Neural cell (in vitro differentiated cells): ENCODE data around the gene ADAMTS2. TPM values are rescaled to one million over a fixed set of nuclear protein-coding genes. Genes with fewer than 3 reads are reported as not detected.

Source experiments
- H2AFZ ChIP-seq: fragments of 200-600, 300-800 bp; sonication (generic), shearing (Covaris generic); 2 replicates; pipeline ENCODE4 v1.6.0; 2014; ENCODE audit warnings: low read depth, mild to moderate bottlenecking, antibody characterized with exemption, low read length, moderate library complexity
- H3F3A ChIP-seq: fragments of 200-600 bp; shearing (Covaris generic); 2 replicates; pipeline ENCODE4 v1.6.1; 2016; ENCODE audit warnings: mild to moderate bottlenecking, moderate library complexity, mixed read lengths, antibody characterized with exemption, low read length; ENCODE audit not compliant: insufficient read depth, poor library complexity, severe bottlenecking
- H3K27ac ChIP-seq: fragments of 200-600, 300-800 bp; sonication (generic), shearing (Covaris generic); 2 replicates; pipeline ENCODE4 v1.5.1; 2014; ENCODE audit warnings: mild to moderate bottlenecking, low read length, moderate library complexity
- H3K27me3 ChIP-seq: fragments of 300-800, 200-600 bp; sonication (generic), shearing (Covaris generic); 2 replicates; pipeline ENCODE4 v1.6.0; 2014; ENCODE audit warnings: mild to moderate bottlenecking, low read depth, low read length, moderate library complexity; ENCODE audit not compliant: insufficient read depth
- H3K36me3 ChIP-seq: fragments of 300-800, 200-600 bp; sonication (generic), shearing (Covaris generic); 2 replicates; pipeline ENCODE4 v1.5.1; 2014; ENCODE audit warnings: mild to moderate bottlenecking, antibody characterized with exemption, low read length, moderate library complexity; ENCODE audit not compliant: insufficient read depth
- H3K4me2 ChIP-seq: fragments of 300-800, 200-600 bp; sonication (generic), shearing (Covaris generic); 2 replicates; pipeline ENCODE4 v1.6.0; 2014; ENCODE audit warnings: mild to moderate bottlenecking, low read length
- H3K4me3 ChIP-seq: fragments of 300-800, 200-600 bp; sonication (generic), shearing (Covaris generic); 2 replicates; pipeline ENCODE4 v1.5.1; 2014; ENCODE audit warnings: mild to moderate bottlenecking, low read length, moderate library complexity
- H3K79me2 ChIP-seq: fragments of 200-600 bp; shearing (Covaris generic); replicated peaks from 2 replicates; pipeline ENCODE4 v1.6.0; 2014; ENCODE audit warnings: mild to moderate bottlenecking, low read length, moderate library complexity; ENCODE audit not compliant: insufficient read depth
- H3K9ac ChIP-seq: fragments of 300-800, 200-600 bp; sonication (generic), shearing (Covaris generic); 2 replicates; pipeline ENCODE4 v1.6.1; 2016; ENCODE audit warnings: mild to moderate bottlenecking, low read length, mixed read lengths
- H3K9me2 ChIP-seq: fragments of 200-600 bp; shearing (Covaris generic); 2 replicates; pipeline ENCODE4 v1.6.1; 2016; ENCODE audit warnings: mild to moderate bottlenecking, low read length, mixed read lengths; ENCODE audit not compliant: insufficient read depth
- H3K9me3 ChIP-seq: fragments of 200-600, 300-800 bp; sonication (generic), shearing (Covaris generic); 2 replicates; pipeline ENCODE4 v1.6.1; 2016; ENCODE audit warnings: mild to moderate bottlenecking, mixed run types, low read length, moderate library complexity, mixed read lengths
- H4K20me1 ChIP-seq: fragments of 200-600 bp; shearing (Covaris generic); 2 replicates; pipeline ENCODE4 v1.6.1; 2016; ENCODE audit warnings: mild to moderate bottlenecking, mixed run types; ENCODE audit not compliant: insufficient read depth
- EP300 ChIP-seq: fragments of 450-650 bp; conservative IDR thresholded peaks from 2 replicates; pipeline ENCODE4 v1.6.1; 2014; ENCODE audit warnings: antibody characterized with exemption, mild to moderate bottlenecking, moderate library complexity; ENCODE audit not compliant: poor library complexity, severe bottlenecking
- EZH2 ChIP-seq: fragments of 200-600, 300-800 bp; shearing (Covaris generic), sonication (generic); IDR thresholded peaks from 2 replicates; pipeline ENCODE4 v1.6.1; 2014; ENCODE audit warnings: antibody characterized with exemption, low read length, borderline replicate concordance, mild to moderate bottlenecking; ENCODE audit not compliant: insufficient read depth, poor library complexity, severe bottlenecking
- MXI1 ChIP-seq: fragments of 450-650 bp; conservative IDR thresholded peaks from 2 replicates; pipeline ENCODE4 v1.6.1; 2014; ENCODE audit warnings: antibody characterized with exemption, mild to moderate bottlenecking; ENCODE audit not compliant: poor library complexity, severe bottlenecking
- POLR2AphosphoS5 ChIP-seq: IDR thresholded peaks from 2 replicates; pipeline ENCODE4 v1.6.1; 2012
- RAD21 ChIP-seq: fragments of 450-650 bp; conservative IDR thresholded peaks from 2 replicates; pipeline ENCODE4 v1.6.1; 2014; ENCODE audit warnings: antibody characterized with exemption, mild to moderate bottlenecking, moderate library complexity
- SMC3 ChIP-seq: fragments of 450-650 bp; conservative IDR thresholded peaks from 2 replicates; pipeline ENCODE4 v1.6.1; 2014; ENCODE audit warnings: antibody characterized with exemption, mild to moderate bottlenecking, moderate library complexity; ENCODE audit not compliant: poor library complexity
- TAF1 ChIP-seq: IDR thresholded peaks from 2 replicates; pipeline ENCODE4 v1.6.1; 2012; ENCODE audit warnings: low read depth
- polyA plus RNA-seq: library from polyadenylated mRNA; depleted of rRNA; stranded (reverse); fragments of >200 nt; gene quantifications from 2 replicates; pipeline ENCODE4 v1.2.3, GENCODE V29; 2014
- TF ChIP-seq, protein P1 (sequence below): fragments of 450-650 bp; IDR thresholded peaks from 2 replicates; pipeline ENCODE4 v1.5.1; 2014; ENCODE audit warnings: antibody characterized with exemption, mild to moderate bottlenecking, moderate library complexity; ENCODE audit not compliant: poor library complexity, severe bottlenecking
- TF ChIP-seq, protein P2 (sequence below): IDR thresholded peaks from 2 replicates; pipeline ENCODE4 v1.6.1; 2012; ENCODE audit warnings: borderline replicate concordance

ADAMTS2 gene
- polyA plus RNA-seq, 1 donor from 2014 or later, result 0.61 TPM

DNA sequence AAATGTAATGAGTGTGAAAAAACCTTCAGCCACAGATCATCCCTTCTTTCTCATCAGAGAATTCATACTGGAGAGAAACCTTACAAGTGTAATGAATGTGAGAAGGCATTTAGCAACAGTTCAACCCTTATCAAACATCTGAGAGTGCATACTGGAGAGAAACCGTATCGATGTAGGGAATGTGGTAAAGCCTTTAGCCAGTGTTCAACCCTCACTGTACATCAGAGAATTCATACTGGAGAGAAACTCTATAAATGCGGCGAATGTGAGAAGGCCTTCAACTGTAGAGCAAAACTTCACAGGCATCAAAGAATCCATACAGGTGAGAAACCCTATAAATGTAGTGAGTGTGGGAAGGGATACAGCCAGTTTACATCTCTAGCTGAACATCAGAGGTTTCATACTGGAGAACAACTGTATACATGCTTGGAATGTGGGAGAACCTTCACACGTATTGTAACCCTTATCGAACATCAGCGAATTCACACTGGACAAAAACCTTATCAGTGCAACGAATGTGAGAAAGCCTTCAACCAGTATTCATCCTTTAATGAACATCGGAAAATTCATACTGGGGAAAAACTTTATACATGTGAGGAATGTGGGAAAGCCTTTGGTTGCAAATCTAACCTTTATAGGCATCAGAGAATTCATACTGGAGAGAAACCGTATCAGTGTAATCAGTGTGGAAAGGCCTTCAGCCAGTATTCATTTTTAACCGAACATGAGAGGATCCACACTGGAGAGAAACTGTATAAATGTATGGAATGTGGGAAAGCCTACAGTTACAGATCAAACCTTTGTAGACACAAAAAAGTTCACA, 265.9 kb downstream of the ADAMTS2 start:
- Histone ChIP-seq H3K4me2 (no peak overlapping the region), H3K4me3 (no peak overlapping the region), H3F3A (no peaks in the 10 kb centered on the region), H3K9ac (no peak overlapping the region), H3K36me3 (no peaks in the 10 kb centered on the region), H3K27ac (no peak overlapping the region), H4K20me1 (no peaks in the 10 kb centered on the region), H2AFZ (no peak overlapping the region), H3K27me3 (no peaks in the 10 kb centered on the region), H3K79me2 (no peaks in the 10 kb centered on the region), H3K9me3 (peaks cover 23% of the 10 kb centered on the region), H3K9me2 (no peaks in the 10 kb centered on the region)
- TF ChIP-seq, protein P1, sequence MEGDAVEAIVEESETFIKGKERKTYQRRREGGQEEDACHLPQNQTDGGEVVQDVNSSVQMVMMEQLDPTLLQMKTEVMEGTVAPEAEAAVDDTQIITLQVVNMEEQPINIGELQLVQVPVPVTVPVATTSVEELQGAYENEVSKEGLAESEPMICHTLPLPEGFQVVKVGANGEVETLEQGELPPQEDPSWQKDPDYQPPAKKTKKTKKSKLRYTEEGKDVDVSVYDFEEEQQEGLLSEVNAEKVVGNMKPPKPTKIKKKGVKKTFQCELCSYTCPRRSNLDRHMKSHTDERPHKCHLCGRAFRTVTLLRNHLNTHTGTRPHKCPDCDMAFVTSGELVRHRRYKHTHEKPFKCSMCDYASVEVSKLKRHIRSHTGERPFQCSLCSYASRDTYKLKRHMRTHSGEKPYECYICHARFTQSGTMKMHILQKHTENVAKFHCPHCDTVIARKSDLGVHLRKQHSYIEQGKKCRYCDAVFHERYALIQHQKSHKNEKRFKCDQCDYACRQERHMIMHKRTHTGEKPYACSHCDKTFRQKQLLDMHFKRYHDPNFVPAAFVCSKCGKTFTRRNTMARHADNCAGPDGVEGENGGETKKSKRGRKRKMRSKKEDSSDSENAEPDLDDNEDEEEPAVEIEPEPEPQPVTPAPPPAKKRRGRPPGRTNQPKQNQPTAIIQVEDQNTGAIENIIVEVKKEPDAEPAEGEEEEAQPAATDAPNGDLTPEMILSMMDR, result no peak
- TF ChIP-seq, protein P2, sequence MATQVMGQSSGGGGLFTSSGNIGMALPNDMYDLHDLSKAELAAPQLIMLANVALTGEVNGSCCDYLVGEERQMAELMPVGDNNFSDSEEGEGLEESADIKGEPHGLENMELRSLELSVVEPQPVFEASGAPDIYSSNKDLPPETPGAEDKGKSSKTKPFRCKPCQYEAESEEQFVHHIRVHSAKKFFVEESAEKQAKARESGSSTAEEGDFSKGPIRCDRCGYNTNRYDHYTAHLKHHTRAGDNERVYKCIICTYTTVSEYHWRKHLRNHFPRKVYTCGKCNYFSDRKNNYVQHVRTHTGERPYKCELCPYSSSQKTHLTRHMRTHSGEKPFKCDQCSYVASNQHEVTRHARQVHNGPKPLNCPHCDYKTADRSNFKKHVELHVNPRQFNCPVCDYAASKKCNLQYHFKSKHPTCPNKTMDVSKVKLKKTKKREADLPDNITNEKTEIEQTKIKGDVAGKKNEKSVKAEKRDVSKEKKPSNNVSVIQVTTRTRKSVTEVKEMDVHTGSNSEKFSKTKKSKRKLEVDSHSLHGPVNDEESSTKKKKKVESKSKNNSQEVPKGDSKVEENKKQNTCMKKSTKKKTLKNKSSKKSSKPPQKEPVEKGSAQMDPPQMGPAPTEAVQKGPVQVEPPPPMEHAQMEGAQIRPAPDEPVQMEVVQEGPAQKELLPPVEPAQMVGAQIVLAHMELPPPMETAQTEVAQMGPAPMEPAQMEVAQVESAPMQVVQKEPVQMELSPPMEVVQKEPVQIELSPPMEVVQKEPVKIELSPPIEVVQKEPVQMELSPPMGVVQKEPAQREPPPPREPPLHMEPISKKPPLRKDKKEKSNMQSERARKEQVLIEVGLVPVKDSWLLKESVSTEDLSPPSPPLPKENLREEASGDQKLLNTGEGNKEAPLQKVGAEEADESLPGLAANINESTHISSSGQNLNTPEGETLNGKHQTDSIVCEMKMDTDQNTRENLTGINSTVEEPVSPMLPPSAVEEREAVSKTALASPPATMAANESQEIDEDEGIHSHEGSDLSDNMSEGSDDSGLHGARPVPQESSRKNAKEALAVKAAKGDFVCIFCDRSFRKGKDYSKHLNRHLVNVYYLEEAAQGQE, result no peak
- TF ChIP-seq SMC3 (no peak), EP300 (no peak), EZH2 (no peak), TAF1 (no peak), POLR2AphosphoS5 (no peak), MXI1 (no peak), RAD21 (no peak)

DNA sequence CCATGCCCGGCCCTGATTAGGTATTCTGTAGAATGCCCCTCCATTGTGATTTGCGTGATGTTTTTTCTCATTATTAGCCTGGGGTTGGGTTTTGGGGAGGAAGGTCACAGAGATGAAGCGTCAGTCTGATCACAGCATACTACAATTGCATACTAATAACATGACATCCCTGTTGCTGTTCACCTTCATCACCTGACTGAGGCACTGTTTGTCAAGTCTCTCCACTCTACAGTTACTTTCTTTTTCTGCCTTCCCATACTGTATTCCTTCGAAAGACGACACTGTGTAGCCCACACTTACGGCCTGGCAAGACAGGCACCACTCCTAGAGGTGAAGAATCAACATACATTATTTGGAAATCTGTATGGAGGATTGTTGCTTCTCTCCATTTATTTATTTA, 279.6 kb downstream of the ADAMTS2 start:
- Histone ChIP-seq H3K9me2 (no peaks in the 10 kb centered on the region), H3K27ac (no peak overlapping the region), H3F3A (no peaks in the 10 kb centered on the region), H3K9me3 (peaks cover 3% of the 10 kb centered on the region), H3K4me3 (no peak overlapping the region), H3K4me2 (no peak overlapping the region), H3K27me3 (no peaks in the 10 kb centered on the region), H4K20me1 (no peaks in the 10 kb centered on the region), H3K9ac (no peak overlapping the region), H2AFZ (no peak overlapping the region), H3K36me3 (no peaks in the 10 kb centered on the region), H3K79me2 (no peaks in the 10 kb centered on the region)
- TF ChIP-seq, protein P2, result no peak
- TF ChIP-seq TAF1 (no peak), EZH2 (no peak), EP300 (no peak), MXI1 (no peak), SMC3 (no peak), POLR2AphosphoS5 (no peak), RAD21 (no peak)
- TF ChIP-seq, protein P1, result no peak
